GM18520 (cell line): ENCODE measurements around the gene ADAMTS9.

ENCODE experiments used
- ATAC-seq: cut with Tn5 transposase; IDR thresholded peaks from one replicate; pipeline ENCODE4 v1.9.1; 2021; ENCODE audit not compliant: unreplicated experiment

ADAMTS9 gene, protein sequence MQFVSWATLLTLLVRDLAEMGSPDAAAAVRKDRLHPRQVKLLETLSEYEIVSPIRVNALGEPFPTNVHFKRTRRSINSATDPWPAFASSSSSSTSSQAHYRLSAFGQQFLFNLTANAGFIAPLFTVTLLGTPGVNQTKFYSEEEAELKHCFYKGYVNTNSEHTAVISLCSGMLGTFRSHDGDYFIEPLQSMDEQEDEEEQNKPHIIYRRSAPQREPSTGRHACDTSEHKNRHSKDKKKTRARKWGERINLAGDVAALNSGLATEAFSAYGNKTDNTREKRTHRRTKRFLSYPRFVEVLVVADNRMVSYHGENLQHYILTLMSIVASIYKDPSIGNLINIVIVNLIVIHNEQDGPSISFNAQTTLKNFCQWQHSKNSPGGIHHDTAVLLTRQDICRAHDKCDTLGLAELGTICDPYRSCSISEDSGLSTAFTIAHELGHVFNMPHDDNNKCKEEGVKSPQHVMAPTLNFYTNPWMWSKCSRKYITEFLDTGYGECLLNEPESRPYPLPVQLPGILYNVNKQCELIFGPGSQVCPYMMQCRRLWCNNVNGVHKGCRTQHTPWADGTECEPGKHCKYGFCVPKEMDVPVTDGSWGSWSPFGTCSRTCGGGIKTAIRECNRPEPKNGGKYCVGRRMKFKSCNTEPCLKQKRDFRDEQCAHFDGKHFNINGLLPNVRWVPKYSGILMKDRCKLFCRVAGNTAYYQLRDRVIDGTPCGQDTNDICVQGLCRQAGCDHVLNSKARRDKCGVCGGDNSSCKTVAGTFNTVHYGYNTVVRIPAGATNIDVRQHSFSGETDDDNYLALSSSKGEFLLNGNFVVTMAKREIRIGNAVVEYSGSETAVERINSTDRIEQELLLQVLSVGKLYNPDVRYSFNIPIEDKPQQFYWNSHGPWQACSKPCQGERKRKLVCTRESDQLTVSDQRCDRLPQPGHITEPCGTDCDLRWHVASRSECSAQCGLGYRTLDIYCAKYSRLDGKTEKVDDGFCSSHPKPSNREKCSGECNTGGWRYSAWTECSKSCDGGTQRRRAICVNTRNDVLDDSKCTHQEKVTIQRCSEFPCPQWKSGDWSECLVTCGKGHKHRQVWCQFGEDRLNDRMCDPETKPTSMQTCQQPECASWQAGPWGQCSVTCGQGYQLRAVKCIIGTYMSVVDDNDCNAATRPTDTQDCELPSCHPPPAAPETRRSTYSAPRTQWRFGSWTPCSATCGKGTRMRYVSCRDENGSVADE (N-terminal part only)

DNA sequence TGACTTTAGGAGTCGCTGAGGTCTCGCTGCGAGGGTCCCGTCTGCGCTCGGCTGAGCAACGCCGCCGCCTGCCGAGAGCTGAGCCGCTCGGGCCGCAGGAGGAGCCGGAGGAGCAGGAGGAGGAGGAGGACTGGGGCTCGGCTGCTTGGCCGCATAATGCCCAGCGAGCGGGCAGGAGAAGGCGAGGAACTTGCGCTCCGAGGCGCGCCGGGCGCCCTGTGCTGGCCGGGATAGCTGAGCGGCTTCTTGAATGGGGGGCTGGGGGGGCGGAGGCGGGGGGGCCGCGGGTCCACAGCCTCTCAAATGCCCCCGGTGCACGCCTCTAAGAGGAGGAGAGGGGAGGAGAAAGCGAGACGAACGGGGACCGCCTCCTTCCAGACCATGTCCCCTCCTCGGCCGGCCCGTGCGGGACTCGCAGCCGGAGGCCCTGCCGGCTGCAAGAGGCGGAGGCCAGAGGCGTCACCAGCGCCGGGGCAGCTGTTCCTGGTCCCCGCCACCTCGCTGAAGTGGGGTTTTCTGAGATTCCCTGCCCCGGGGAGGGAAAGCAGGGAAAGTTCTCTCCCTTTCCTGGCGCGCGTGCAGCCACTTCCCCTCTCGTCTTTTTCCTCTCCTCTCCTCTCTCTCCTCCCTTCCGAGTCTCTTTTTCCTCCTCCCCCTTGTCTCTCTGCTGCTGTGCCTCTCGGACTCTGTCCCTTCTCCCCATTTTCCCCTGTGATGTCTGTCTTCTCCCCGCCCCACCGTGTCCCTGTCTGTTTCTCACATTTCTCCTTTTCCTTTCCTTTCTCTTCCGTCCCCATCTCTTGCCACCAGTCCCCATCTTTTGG, at the start of gene ADAMTS9:
TSS of gene ADAMTS9 (minus strand) at position 220 of the 824 bp plus-strand sequence. CDS start 343 bp downstream, outside the sequence.
- ATAC-seq = no peak

GRCh38 chr3:64732576-64732975, 44.8 kb upstream of the ADAMTS9 start:
- no peak for ATAC-seq

DNA sequence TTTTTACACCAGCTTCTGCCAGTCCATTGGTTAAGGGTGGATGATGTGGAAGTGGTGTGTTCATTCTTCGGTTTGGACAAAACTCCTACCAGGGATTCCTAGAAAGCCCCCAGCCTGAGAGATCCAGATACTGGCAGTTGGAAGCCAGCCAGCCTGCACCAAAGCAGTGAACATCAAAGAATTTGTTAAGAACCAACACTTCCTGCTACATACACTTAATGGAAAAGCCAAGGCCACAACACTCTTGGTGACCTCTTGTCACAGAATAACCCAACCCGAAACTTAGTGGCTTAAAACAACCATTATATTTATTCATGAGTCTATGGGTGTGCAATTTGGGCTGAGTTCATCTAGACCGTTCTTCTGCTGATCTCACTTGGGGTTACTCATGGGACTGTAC, 42.9 kb upstream of the ADAMTS9 start:
- ATAC-seq = no peak

DNA sequence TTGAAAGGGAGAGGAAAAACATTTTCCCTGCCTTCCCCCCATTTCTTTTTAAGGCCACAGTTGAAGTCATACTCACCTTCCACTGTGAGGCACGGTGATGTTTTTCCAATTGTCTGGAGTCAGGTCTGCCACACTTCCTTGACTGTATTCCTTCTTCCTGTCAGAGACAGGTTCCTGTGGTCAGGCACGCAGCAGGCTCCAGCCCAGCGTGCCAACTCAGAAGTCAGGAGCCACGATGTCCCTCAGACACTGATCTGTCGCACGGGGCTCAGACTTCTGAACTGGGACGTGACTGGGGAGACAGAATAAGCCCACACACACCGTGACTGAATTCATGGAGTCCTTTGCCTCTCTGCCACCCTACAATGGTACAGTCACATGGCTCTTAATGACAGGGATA, 41.2 kb upstream of the ADAMTS9 start:
- ATAC-seq = no peak

DNA sequence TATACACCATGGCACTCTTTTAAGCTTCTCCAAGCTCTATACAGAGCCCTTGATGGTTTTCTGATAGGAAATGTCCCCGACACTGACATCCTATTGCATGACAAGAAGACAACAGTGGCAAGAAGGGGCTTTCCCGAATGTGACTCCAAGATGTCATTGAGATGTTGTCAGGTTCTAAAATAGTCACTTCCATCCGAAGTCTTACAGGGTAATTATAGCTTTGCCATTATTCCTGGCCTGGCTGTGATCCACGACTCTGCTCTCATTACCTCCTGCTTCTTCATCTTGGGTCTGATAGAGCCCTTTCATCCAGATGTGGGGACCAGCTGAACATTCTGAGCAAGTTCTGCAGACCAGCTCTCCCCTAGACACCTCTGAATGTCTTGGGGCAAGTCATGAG, 40.6 kb upstream of the ADAMTS9 start:
- no peak for ATAC-seq

- no peak for ATAC-seq
Observed at GRCh38 chr3:64726414-64727090, 38.8 kb upstream of the ADAMTS9 start.

DNA sequence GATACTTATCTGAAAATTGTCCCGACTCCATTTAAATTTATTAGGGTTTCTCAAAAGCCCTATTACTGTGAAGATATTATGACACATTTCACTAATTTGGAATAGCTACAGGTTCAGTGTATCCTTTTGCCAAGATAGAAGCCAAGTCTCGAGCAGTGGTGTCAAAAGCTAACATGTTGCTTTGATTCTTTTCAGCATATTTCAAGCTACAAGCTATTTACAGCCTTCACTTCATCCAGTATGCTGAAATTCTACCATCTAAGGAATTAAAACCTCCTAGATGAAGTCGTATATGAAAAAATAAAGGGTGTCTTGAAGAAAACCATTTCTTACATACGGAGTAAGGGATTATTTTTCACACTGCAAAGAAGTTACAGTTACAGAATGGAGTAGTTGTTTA, 31.2 kb upstream of the ADAMTS9 start:
- ATAC-seq = no peak

DNA sequence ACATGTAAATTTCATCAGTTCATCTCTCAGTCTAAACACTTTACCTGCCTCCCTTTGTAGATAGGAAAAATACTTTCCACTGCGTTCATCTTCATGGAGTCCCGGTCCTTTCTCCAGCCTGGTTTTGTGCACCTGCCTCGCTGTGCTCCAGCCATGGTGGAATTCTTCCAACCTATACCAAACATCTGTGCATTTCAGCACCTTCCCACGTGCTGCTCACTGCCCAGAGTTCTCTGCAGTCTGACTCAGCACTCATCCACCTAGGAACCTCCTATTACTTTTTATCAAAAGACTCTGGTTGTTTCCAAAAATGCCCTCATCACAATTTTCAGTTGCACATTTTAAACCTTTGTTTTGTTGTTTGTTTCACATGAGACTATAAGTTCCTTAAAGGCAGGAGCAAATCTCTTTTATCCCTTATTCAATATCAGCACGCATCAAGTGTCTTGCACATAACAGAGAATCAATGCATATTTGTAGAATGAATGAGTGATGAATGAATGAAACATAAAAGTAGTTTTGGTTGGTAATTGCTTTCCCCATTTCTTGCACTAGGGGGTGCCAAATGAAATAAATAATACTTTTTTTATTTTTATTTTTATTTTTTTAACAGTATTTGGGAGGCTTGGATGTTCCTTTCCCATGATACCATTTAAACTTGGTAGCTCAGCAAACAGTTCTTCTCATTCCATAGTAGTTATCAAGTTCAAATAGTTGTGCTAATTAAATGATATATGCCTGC, 30.2 kb upstream of the ADAMTS9 start:
- no peak for ATAC-seq

DNA sequence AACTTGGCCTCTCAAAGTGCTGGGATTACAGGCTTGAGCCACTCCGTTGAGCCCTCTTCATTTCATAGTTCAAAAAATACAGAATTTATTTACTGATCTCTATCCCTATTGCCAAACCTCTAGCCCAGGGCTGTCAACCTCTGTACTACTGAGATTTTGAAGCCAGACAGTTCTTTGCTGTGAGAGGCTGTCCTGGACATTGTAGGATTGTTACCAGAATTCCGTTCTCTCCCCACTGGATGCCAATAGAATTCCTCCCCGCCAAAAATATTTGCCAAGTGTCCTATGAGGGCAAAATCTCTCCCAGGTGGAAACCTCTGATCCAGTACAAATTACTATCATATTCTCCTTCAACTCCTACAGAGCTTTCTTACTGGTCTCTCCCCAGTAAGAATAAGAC, 29.6 kb upstream of the ADAMTS9 start:
- ATAC-seq = no peak

- no peak for ATAC-seq
Observed at GRCh38 chr3:64716110-64716710, 28.4 kb upstream of the ADAMTS9 start.

GRCh38 chr3:64715211-64715982, 27.6 kb upstream of the ADAMTS9 start:
- no peak for ATAC-seq

DNA sequence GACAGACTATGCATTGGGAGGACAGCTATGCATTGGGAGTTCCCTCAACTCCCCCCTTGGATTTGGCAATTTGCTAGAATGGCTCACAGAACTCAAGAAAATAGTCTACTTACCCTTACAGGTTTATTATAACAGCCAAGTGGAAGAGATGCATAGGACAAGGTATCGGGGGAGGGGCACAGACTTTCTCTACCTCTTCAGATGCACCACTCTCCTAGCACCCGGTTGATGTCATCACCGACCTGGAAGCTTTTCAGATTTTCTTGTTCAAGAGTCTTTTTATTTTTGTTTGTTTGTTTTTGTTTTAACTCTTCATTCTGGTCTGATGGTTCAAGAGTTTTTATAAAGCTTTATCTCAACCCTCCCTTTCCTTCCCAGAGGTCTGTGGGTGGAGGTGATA, 20.7 kb upstream of the ADAMTS9 start:
- ATAC-seq = no peak

GRCh38 chr3:64705946-64706345, 18.1 kb upstream of the ADAMTS9 start:
- no peak for ATAC-seq

- ATAC-seq = no peak
Observed at GRCh38 chr3:64696896-64697295, 9.1 kb upstream of the ADAMTS9 start.

GRCh38 chr3:64694114-64694513, 6.3 kb upstream of the ADAMTS9 start:
- no peak for ATAC-seq

DNA sequence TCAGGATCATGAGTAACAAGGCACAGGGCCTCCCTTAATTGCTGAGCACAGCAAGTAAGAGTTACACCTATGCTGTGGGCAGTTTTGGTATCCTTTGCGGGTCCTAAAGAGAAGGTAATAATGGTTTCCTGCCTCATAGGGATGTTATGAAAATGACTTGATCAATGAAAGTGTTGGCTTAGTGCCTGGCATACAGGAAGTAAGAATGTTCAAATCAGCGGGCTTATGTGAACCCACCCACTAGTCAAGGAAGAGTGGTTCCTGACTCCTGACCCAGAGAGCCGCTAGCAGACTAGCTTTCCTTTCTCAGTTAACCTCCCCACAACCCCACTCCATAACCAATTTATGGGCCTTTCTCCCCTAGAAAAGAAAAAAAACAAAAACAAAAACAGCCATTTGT, 5.2 kb upstream of the ADAMTS9 start:
- no peak for ATAC-seq

GRCh38 chr3:64691051-64691450, 3.3 kb upstream of the ADAMTS9 start:
- no peak for ATAC-seq
